ENCODE results near the gene PLTP. TPM values are rescaled to one million over a fixed set of nuclear protein-coding genes. Genes with fewer than 3 reads are reported as not detected.
A peak's percentile ranks its signal among the peaks of the same experiment; 100 is the strongest.

Gene PLTP
- total and polyA plus RNA-seq, 2 of the 13 experiments (the other 11 are each of a cell fraction or from before 2014, with no cell fraction given): 16.9 to 28.6 TPM

DNA sequence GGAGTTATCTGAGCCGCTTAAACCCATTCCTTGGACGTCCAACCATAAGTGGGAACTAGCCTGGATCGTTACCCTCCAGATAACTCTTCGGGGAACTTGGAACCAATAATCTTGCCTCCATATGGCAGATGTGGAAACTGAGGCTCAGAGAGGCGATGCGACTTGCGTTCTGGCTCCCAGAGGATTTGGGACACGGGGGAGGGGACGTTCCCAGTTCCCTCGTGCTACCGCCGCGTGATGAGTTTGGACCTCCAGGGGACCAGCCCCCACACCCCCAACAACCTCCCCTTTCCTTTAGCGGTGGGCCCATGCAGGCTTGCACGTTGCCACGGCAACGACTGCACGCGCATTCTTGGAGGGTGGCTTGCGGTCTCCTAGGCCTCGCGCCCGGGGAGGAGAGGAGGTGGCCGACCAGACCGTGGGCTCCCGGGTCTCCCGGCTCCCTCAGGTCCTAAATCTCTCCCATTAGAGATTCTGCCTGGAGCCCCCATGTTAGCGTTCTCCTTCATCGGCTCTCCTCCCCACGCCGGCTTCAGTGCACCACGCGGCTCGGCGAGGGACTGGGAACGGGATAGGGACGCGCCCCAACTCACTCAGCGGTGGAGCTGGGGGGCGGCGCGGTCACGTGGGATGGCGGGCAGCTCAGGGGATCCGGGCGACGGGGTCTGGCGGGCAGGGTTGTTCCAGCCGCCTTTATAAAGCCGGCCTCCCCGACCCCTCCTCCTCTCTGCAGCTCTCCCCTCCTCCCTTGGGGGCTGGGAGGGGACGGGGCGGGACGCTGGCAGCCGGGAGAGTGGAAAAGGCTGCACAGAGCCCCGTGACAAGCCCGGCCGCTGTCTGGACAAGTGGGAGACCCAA lies at the start of gene PLTP (continued):
- TF ChIP-seq MNT (IDR thresholded peaks at IDR 0.05) (no peak), SYNCRIP (IDR thresholded peaks at IDR 0.05; ENCODE audit: insufficient read depth, low read depth, low read length) (no peak), ZFY (CRISPR knock-in tag; IDR thresholded peaks at IDR 0.05) (peak; percentile 56), PITX1 (CRISPR knock-in tag; IDR thresholded peaks at IDR 0.05) (peak; percentile 78), ZNF784 (CRISPR knock-in tag; IDR thresholded peaks at IDR 0.05; ENCODE audit: borderline replicate concordance) (no peak), MAFG (CRISPR knock-in tag; IDR thresholded peaks at IDR 0.05) (no peak), CBX2 (IDR thresholded peaks at IDR 0.05; ENCODE audit: low read depth, low read length) (no peak), CBX2 (CRISPR knock-in tag; IDR thresholded peaks at IDR 0.05; ENCODE audit: low read depth) (no peak), ZNF557 (CRISPR knock-in tag; IDR thresholded peaks at IDR 0.05) (no peak), TBX2 (CRISPR knock-in tag; IDR thresholded peaks at IDR 0.05; ENCODE audit: borderline replicate concordance) (no peak), HOXA3 (CRISPR knock-in tag; IDR thresholded peaks at IDR 0.05) (peak; percentile 24; the same call in 1 of the 2 replicates), KLF13 (CRISPR knock-in tag; IDR thresholded peaks at IDR 0.05) (no peak), SP5 (CRISPR knock-in tag; IDR thresholded peaks at IDR 0.05; ENCODE audit: borderline replicate concordance, low read depth) (peak; percentile 35; the same call in 1 of the 2 replicates), ZNF761 (CRISPR knock-in tag; conservative IDR thresholded peaks at IDR 0.05) (peak; percentile 70; the same call in 1 of the 2 replicates), CBX1 (IDR thresholded peaks at IDR 0.05; ENCODE audit: low read depth) (peak; percentile 37), HIVEP1 (CRISPR knock-in tag; IDR thresholded peaks at IDR 0.05) (peak; percentile 35; the same call in 1 of the 2 replicates), SMAD9 (CRISPR knock-in tag; IDR thresholded peaks at IDR 0.05) (no peak), RFX1 (IDR thresholded peaks at IDR 0.05) (peak; percentile 77), ZNF224 (CRISPR knock-in tag; IDR thresholded peaks at IDR 0.05) (no peak)
- TF ChIP-seq, protein P1, sequence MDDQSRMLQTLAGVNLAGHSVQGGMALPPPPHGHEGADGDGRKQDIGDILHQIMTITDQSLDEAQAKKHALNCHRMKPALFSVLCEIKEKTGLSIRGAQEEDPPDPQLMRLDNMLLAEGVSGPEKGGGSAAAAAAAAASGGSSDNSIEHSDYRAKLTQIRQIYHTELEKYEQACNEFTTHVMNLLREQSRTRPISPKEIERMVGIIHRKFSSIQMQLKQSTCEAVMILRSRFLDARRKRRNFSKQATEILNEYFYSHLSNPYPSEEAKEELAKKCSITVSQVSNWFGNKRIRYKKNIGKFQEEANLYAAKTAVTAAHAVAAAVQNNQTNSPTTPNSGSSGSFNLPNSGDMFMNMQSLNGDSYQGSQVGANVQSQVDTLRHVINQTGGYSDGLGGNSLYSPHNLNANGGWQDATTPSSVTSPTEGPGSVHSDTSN (CRISPR knock-in tag; IDR thresholded peaks at IDR 0.05; ENCODE audit: borderline replicate concordance): no peak
- TF ChIP-seq, protein P2, sequence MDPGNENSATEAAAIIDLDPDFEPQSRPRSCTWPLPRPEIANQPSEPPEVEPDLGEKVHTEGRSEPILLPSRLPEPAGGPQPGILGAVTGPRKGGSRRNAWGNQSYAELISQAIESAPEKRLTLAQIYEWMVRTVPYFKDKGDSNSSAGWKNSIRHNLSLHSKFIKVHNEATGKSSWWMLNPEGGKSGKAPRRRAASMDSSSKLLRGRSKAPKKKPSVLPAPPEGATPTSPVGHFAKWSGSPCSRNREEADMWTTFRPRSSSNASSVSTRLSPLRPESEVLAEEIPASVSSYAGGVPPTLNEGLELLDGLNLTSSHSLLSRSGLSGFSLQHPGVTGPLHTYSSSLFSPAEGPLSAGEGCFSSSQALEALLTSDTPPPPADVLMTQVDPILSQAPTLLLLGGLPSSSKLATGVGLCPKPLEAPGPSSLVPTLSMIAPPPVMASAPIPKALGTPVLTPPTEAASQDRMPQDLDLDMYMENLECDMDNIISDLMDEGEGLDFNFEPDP (CRISPR knock-in tag; conservative IDR thresholded peaks at IDR 0.05): no peak

Measured in HepG2 (cell line).